HG02610 (cell line): ENCODE results near the gene ABCB9.

ENCODE experiments used
- ATAC-seq: cut with Tn5 transposase; IDR thresholded peaks from one replicate; pipeline ENCODE4 v1.9.1; 2021; ENCODE audit warnings: mild to moderate bottlenecking, moderate library complexity; ENCODE audit not compliant: unreplicated experiment

Gene ABCB9

GRCh38 chr12:122982963-122983788 is 16.9 kb upstream of the ABCB9 start:
- ATAC-seq: no peak

- ATAC-seq: no peak
Observed at GRCh38 chr12:122982477-122982815, 16.2 kb upstream of the ABCB9 start.

- ATAC-seq: no peak
Observed at GRCh38 chr12:122981587-122982476, 15.6 kb upstream of the ABCB9 start.

- ATAC-seq: peak; percentile 8
Observed at GRCh38 chr12:122981036-122981471, 14.8 kb upstream of the ABCB9 start.

- ATAC-seq: peak; percentile 54
Observed at GRCh38 chr12:122980183-122981035, 14.1 kb upstream of the ABCB9 start, which contains the start of gene ARL6IP4. TSS of gene ARL6IP4 (plus strand) at chr12:122980681. CDS start at chr12:122981140, 459 bp downstream.

GRCh38 chr12:122979908-122980182 is 13.6 kb upstream of the ABCB9 start:
- ATAC-seq: no peak

- no peak for ATAC-seq
Observed at GRCh38 chr12:122979001-122979907, 13.0 kb upstream of the ABCB9 start.

GRCh38 chr12:122978507-122978955 is 12.3 kb upstream of the ABCB9 start:
- ATAC-seq: no peak

- ATAC-seq: no peak
Observed at GRCh38 chr12:122977655-122978392, 11.6 kb upstream of the ABCB9 start.

GRCh38 chr12:122977153-122977552 is 10.9 kb upstream of the ABCB9 start:
- ATAC-seq: no peak

GRCh38 chr12:122976648-122976975 is 10.3 kb upstream of the ABCB9 start:
- ATAC-seq: no peak

- no peak for ATAC-seq
Observed at GRCh38 chr12:122975790-122976647, 9.8 kb upstream of the ABCB9 start.

GRCh38 chr12:122974892-122975789 is 8.9 kb upstream of the ABCB9 start, which contains the start of gene OGFOD2:
TSS of gene OGFOD2 (plus strand) at chr12:122975244. CDS start at chr12:122975252, 8 bp downstream.
- peak; percentile 71 for ATAC-seq

GRCh38 chr12:122974274-122974891 is 8.1 kb upstream of the ABCB9 start:
- ATAC-seq: peak; percentile 70

GRCh38 chr12:122969676-122970075 is 3.4 kb upstream of the ABCB9 start:
- no peak for ATAC-seq

- no peak for ATAC-seq
Observed at GRCh38 chr12:122968104-122968503, 1.8 kb upstream of the ABCB9 start.
